ENCODE results near the gene DNAH14. TPM values are rescaled to one million over a fixed set of nuclear protein-coding genes. Genes with fewer than 3 reads are reported as not detected.
"Not testable (repeated sequence)": the region's sequence is repeated elsewhere in the genome, so short reads cannot be mapped to it uniquely, and the experiment has no call there.

Gene DNAH14
- total RNA-seq, 1 donor from 2014 or later, result 84.7 TPM

DNA sequence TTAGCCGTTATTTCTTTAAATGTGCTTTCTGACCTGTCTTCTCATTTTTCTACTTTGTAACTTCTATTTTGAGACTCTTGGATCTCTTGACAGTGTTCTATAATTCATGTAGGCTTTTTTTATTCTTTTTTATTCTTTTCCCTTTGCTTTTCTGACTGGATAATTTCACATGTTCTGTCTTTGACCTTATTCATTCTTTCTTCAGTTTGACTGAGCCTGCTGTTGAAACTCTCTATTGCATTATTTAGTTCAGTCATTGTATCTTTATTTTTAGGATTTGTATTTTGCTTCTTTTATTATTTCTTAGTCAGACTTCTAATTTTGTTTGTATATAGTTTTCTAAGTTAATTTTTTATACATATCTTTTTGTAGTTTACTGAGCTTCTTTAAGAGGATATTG is 66.1 kb downstream of the DNAH14 start:
- Mint-ChIP-seq H3K27ac (no peak overlapping the region), H3K9me3 (peaks cover 53% of the 10 kb centered on the region), H3K4me1 (no peaks in the 10 kb centered on the region), H3K4me3 (no peak overlapping the region), H3K27me3 (ENCODE audit: low read depth) (no peaks in the 10 kb centered on the region), H3K36me3 (peaks cover 71% of the 10 kb centered on the region)
- TF ChIP-seq, protein P1, sequence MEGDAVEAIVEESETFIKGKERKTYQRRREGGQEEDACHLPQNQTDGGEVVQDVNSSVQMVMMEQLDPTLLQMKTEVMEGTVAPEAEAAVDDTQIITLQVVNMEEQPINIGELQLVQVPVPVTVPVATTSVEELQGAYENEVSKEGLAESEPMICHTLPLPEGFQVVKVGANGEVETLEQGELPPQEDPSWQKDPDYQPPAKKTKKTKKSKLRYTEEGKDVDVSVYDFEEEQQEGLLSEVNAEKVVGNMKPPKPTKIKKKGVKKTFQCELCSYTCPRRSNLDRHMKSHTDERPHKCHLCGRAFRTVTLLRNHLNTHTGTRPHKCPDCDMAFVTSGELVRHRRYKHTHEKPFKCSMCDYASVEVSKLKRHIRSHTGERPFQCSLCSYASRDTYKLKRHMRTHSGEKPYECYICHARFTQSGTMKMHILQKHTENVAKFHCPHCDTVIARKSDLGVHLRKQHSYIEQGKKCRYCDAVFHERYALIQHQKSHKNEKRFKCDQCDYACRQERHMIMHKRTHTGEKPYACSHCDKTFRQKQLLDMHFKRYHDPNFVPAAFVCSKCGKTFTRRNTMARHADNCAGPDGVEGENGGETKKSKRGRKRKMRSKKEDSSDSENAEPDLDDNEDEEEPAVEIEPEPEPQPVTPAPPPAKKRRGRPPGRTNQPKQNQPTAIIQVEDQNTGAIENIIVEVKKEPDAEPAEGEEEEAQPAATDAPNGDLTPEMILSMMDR (IDR thresholded peaks at IDR 0.05; ENCODE audit: unreplicated experiment), result no peak
- DNase-seq (ENCODE audit: low spot score in 2 of 2, unreplicated experiment in 2 of 2), result no peak

DNA sequence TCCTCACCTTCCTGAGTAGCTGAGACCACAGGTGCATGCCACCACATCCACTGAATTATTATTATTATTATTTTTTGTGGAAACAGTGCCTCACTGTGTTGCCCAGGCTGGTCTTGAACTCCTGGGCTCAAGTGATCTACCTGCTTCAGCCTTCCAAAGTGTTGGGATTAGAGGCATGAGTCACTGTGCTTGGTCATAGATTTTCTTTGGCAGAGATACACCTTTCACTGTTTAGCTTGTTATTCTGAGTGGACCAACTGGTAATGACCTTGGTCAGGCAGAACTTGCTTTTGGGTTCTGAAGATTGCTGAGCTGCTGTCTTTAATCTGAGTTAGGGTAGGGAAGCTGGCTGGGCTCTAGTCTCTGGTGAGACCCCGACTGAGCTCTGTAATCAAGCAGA is 66.8 kb downstream of the DNAH14 start:
- DNase-seq (ENCODE audit: low spot score in 2 of 2, unreplicated experiment in 2 of 2), result no peak

GRCh38 chr1:224998185-224998584 is 68.7 kb downstream of the DNAH14 start:
- TF ChIP-seq, protein P1 (IDR thresholded peaks at IDR 0.05; ENCODE audit: unreplicated experiment), result no peak
- H3K27me3 Mint-ChIP-seq (ENCODE audit: low read depth), result no peaks in the 10 kb centered on the region
- no peak for DNase-seq (ENCODE audit: low spot score in 2 of 2, unreplicated experiment in 2 of 2)
- peaks cover 58% of the 10 kb centered on the region for H3K36me3 Mint-ChIP-seq
- peaks cover 54% of the 10 kb centered on the region for H3K9me3 Mint-ChIP-seq
- no peak overlapping the region for H3K4me3 Mint-ChIP-seq
- H3K4me1 Mint-ChIP-seq, result no peaks in the 10 kb centered on the region
- H3K27ac Mint-ChIP-seq, result no peak overlapping the region

More for the DNA sequence above, 66.8 kb downstream of the DNAH14 start:
- H3K4me1 Mint-ChIP-seq, result no peaks in the 10 kb centered on the region
- no peak overlapping the region for H3K4me3 Mint-ChIP-seq
- H3K9me3 Mint-ChIP-seq, result peaks cover 58% of the 10 kb centered on the region
- TF ChIP-seq, protein P1 (IDR thresholded peaks at IDR 0.05; ENCODE audit: unreplicated experiment), result no peak
- H3K27ac Mint-ChIP-seq, result no peak overlapping the region
- H3K27me3 Mint-ChIP-seq (ENCODE audit: low read depth), result no peaks in the 10 kb centered on the region
- H3K36me3 Mint-ChIP-seq, result peaks cover 74% of the 10 kb centered on the region

DNA sequence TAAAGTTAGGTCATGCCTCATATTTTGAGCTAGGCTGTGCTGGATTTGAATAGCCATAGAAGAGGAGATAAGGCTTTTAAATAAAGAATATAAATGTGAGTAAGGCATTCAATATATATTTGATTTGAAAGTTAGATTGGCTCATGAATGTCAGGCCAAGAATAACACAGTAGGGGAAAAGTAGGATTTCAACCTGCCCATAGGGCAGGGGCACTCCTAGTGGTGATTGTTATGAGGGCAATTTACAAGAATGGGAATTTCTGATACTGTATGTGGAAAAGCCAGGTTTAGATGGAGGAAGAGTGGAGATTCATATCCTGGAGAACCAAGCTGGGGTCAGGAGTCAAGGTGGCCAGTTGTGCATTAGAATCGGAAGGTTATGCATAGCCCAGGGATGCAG is 74.9 kb downstream of the DNAH14 start:
- Mint-ChIP-seq H3K4me3 (no peak overlapping the region), H3K36me3 (peaks cover 57% of the 10 kb centered on the region), H3K4me1 (no peaks in the 10 kb centered on the region), H3K27ac (no peak overlapping the region), H3K27me3 (ENCODE audit: low read depth) (no peaks in the 10 kb centered on the region), H3K9me3 (peaks cover 41% of the 10 kb centered on the region)
- TF ChIP-seq, protein P1 (IDR thresholded peaks at IDR 0.05; ENCODE audit: unreplicated experiment), result no peak
- no peak for DNase-seq (ENCODE audit: low spot score in 2 of 2, unreplicated experiment in 2 of 2)

DNA sequence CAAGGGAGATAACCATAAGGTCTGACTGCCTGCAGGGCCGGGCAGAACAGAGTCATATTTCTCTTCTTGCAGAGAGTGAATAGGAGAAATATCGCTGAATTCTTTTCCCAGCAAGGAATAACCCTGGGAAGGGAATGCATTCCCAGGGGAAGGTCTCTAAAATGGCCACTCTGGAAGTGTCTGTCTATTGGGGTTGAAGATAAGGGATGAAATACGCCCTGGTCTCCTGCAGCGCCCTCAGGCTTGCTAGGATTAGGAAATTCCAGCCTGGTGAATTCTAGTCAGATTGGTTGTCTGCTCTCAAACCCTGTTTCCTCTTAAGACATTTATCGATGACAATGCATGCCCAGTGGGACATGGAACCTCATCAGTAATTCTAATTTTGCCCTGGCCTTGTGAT is 76.9 kb downstream of the DNAH14 start:
- Mint-ChIP-seq H3K36me3 (peaks cover 59% of the 10 kb centered on the region), H3K9me3 (peaks cover 40% of the 10 kb centered on the region)
- not testable (repeated sequence) for DNase-seq (ENCODE audit: low spot score in 2 of 2, unreplicated experiment in 2 of 2); H3K4me1 Mint-ChIP-seq; H3K27ac Mint-ChIP-seq; H3K27me3 Mint-ChIP-seq (ENCODE audit: low read depth); H3K4me3 Mint-ChIP-seq

- H3K27me3 Mint-ChIP-seq (ENCODE audit: low read depth); H3K4me1 Mint-ChIP-seq: not testable (repeated sequence)
Measured at GRCh38 chr1:225008050-225008449, 78.6 kb downstream of the DNAH14 start.

GRCh38 chr1:225021037-225021436 is 91.6 kb downstream of the DNAH14 start:
- H3K27ac Mint-ChIP-seq, result no peak overlapping the region

More at GRCh38 chr1:225008050-225008449, 78.6 kb downstream of the DNAH14 start:
- not testable (repeated sequence) for DNase-seq (ENCODE audit: low spot score in 2 of 2, unreplicated experiment in 2 of 2); H3K4me3 Mint-ChIP-seq; H3K27ac Mint-ChIP-seq
- Mint-ChIP-seq H3K36me3 (peaks cover 74% of the 10 kb centered on the region), H3K9me3 (peaks cover 53% of the 10 kb centered on the region)

More at GRCh38 chr1:225021037-225021436, 91.6 kb downstream of the DNAH14 start:
- peaks cover 2% of the 10 kb centered on the region for H3K4me1 Mint-ChIP-seq
- H3K4me3 Mint-ChIP-seq, result no peak overlapping the region
- H3K27me3 Mint-ChIP-seq (ENCODE audit: low read depth), result no peaks in the 10 kb centered on the region
- H3K36me3 Mint-ChIP-seq, result peaks cover 47% of the 10 kb centered on the region
- no peak for DNase-seq (ENCODE audit: low spot score in 2 of 2, unreplicated experiment in 2 of 2)
- peaks cover 61% of the 10 kb centered on the region for H3K9me3 Mint-ChIP-seq
- TF ChIP-seq, protein P1 (IDR thresholded peaks at IDR 0.05; ENCODE audit: unreplicated experiment), result no peak

Measured in mesothelial cell of epicardium (in vitro differentiated cells).